Endodermal cell (in vitro differentiated cells): Measurements from ENCODE around the gene CWH43. TPM values are rescaled to one million over a fixed set of nuclear protein-coding genes. Genes with fewer than 3 reads are reported as not detected.

Experiments
- DNase-seq: peaks from one replicate; pipeline ENCODE4 v3.0.0-alpha.2; 2017
- H3K27ac ChIP-seq: 2 replicates; pipeline ENCODE4 v1.5.1; 2013; ENCODE audit warnings: mild to moderate bottlenecking, low read depth, low read length, moderate library complexity
- H3K27me3 ChIP-seq: 2 replicates; pipeline ENCODE4 v1.6.1; 2013; ENCODE audit warnings: mild to moderate bottlenecking, low read length, moderate library complexity; ENCODE audit not compliant: insufficient read depth, control insufficient read depth, poor library complexity, severe bottlenecking
- H3K36me3 ChIP-seq: 2 replicates; pipeline ENCODE4 v1.7.0; 2013; ENCODE audit warnings: mild to moderate bottlenecking, low read length, moderate library complexity; ENCODE audit not compliant: control insufficient read depth, insufficient read depth
- H3K4me1 ChIP-seq: one replicate; pipeline ENCODE4 v1.7.0; 2013; ENCODE audit warnings: low read length; ENCODE audit not compliant: control insufficient read depth, insufficient read depth
- H3K4me3 ChIP-seq: 2 replicates; pipeline ENCODE4 v1.5.1; 2013; ENCODE audit warnings: mild to moderate bottlenecking, low read length, moderate library complexity
- H3K9ac ChIP-seq: 2 replicates; pipeline ENCODE4 v1.6.1; 2013; ENCODE audit warnings: mild to moderate bottlenecking, low read length, moderate library complexity; ENCODE audit not compliant: poor library complexity, severe bottlenecking; ENCODE audit errors: extremely low read depth
- H3K9me3 ChIP-seq: 2 replicates; pipeline ENCODE4 v1.6.1; 2013; ENCODE audit warnings: mild to moderate bottlenecking, low read length, moderate library complexity; ENCODE audit not compliant: control insufficient read depth
- H3K27ac Mint-ChIP-seq: 2 replicates; pipeline ENCODE4 v1.8.0; 2020; ENCODE audit warnings: mixed read lengths
- H3K27me3 Mint-ChIP-seq: 2 replicates; pipeline ENCODE4 v1.8.0; 2021; ENCODE audit warnings: mild to moderate bottlenecking, mixed read lengths; ENCODE audit not compliant: insufficient read depth
- H3K36me3 Mint-ChIP-seq: 2 replicates; pipeline ENCODE4 v1.8.0; 2020; ENCODE audit warnings: low read depth, mixed read lengths
- H3K4me1 Mint-ChIP-seq: 2 replicates; pipeline ENCODE4 v1.8.0; 2020; ENCODE audit warnings: mixed read lengths
- H3K4me3 Mint-ChIP-seq: 2 replicates; pipeline ENCODE4 v1.8.0; 2020; ENCODE audit warnings: mild to moderate bottlenecking, moderate library complexity, mixed read lengths
- H3K9me3 Mint-ChIP-seq: 2 replicates; pipeline ENCODE4 v1.8.0; 2020; ENCODE audit warnings: mild to moderate bottlenecking, mixed read lengths
- CTCF ChIP-seq: fragments of 200-600 bp; sonication (generic); conservative IDR thresholded peaks from 2 replicates; pipeline ENCODE4 v1.5.0; 2021; ENCODE audit warnings: antibody characterized with exemption, mild to moderate bottlenecking
- WGBS, 2 experiments: methylation state at CpG; one replicate each; pipeline versions ENCODE4 v1.1.5 to v1.1.7; 2013; ENCODE audit warnings: missing lambda C conversion rate in 2 of 2, mixed read lengths in 1 of 2; ENCODE audit not compliant: insufficient coverage in 1 of 2, insufficient read length in 1 of 2; 5-methylcytosine and 5-hydroxymethylcytosine counted together
- total RNA-seq, 2 donors: library from RNA; stranded (reverse); fragmentation: NEBNext Ultra II Directional in 1 of 2; extraction: Animal tissue kit (Norgen Biotek cat#: 25700) in 1 of 2; gene quantifications; 2 replicates in 1 of 2; 3 replicates in 1 of 2; pipeline ENCODE4 v1.2.1, GENCODE V29; 2021

CWH43 gene
- total RNA-seq, 2 donors from 2014 or later: not detected

DNA sequence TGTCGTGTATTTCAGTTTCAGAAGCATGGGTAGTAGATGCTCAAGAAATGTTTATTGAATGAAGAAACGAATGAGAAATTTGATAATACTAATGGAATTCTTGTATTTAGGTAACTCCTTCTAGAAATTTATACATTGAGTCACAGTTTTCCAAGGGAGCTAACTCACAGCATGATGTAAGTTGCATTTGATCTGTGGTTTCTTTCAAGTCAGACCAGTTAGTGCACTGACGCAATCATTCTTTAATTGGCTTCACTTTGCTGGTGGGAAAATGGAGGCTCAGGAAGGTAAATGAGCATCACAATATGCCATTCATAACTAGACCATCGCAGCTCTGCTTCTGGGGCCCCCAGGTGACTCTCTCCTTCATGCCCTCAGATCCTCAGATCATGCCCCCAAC lies 17.3 kb upstream of the CWH43 start:
- TF ChIP-seq CTCF: no peak
- H3K9me3 ChIP-seq: no peaks in the 10 kb centered on the region
- H3K27ac ChIP-seq: no peak overlapping the region
- H3K4me3 ChIP-seq: no peak overlapping the region
- WGBS, 2 experiments: 80 to 87% methylated on average over 2 to 4 of the region's 4 CpGs
- no peak overlapping the region for H3K9ac ChIP-seq
- DNase-seq: no peak
- Mint-ChIP-seq H3K36me3 (no peaks in the 10 kb centered on the region), H3K9me3 (no peaks in the 10 kb centered on the region), H3K4me3 (no peak overlapping the region), H3K27ac (no peak overlapping the region), H3K4me1 (peaks cover 6% of the 10 kb centered on the region), H3K27me3 (peaks cover 23% of the 10 kb centered on the region)
- H3K36me3 ChIP-seq: no peaks in the 10 kb centered on the region
- H3K27me3 ChIP-seq: peaks cover 6% of the 10 kb centered on the region
- no peaks in the 10 kb centered on the region for H3K4me1 ChIP-seq

DNA sequence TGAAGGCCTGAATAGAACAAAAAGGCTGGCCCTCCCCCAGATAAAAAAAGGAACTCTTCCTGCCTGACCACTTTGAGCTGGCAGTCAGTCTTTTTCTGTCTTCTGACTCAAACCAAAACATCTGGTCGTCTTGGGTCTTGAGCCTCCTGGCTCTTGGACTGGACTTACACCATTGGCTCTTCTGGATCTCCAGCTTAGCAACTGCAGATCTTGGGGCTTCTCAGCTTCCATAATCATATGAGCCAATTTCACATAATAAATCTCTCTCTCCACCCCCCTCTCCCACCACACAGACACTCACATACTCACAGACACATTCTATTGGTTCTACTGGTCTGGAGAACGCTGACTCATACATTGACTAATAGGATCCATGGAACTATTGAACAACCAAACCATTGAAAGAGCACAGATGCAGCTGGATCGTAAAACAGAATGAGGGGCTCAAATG lies 15.6 kb upstream of the CWH43 start:
- TF ChIP-seq CTCF: no peak
- WGBS, 2 experiments: 79 to 87% methylated on average over 3 of the region's 3 CpGs
- no peaks in the 10 kb centered on the region for H3K9me3 ChIP-seq
- H3K9ac ChIP-seq: no peak overlapping the region
- DNase-seq: no peak
- Mint-ChIP-seq H3K27ac (no peak overlapping the region), H3K27me3 (peaks cover 36% of the 10 kb centered on the region), H3K9me3 (no peaks in the 10 kb centered on the region), H3K4me3 (no peak overlapping the region), H3K36me3 (no peaks in the 10 kb centered on the region), H3K4me1 (peaks cover 6% of the 10 kb centered on the region)
- no peaks in the 10 kb centered on the region for H3K4me1 ChIP-seq
- H3K27me3 ChIP-seq: peaks cover 21% of the 10 kb centered on the region
- H3K4me3 ChIP-seq: no peak overlapping the region
- H3K27ac ChIP-seq: no peak overlapping the region
- H3K36me3 ChIP-seq: no peaks in the 10 kb centered on the region

- H3K27ac ChIP-seq: no peak overlapping the region
- Mint-ChIP-seq H3K9me3 (no peaks in the 10 kb centered on the region), H3K27ac (no peak overlapping the region), H3K4me3 (no peak overlapping the region), H3K27me3 (peaks cover 34% of the 10 kb centered on the region), H3K4me1 (no peaks in the 10 kb centered on the region), H3K36me3 (no peaks in the 10 kb centered on the region)
- no peaks in the 10 kb centered on the region for H3K4me1 ChIP-seq
- no peak for DNase-seq
- TF ChIP-seq CTCF: no peak
- H3K9me3 ChIP-seq: no peaks in the 10 kb centered on the region
- H3K27me3 ChIP-seq: peaks cover 31% of the 10 kb centered on the region
- WGBS, 2 experiments: 69 to 77% methylated on average over 1 to 2 of the region's 2 CpGs
- H3K4me3 ChIP-seq: no peak overlapping the region
- no peaks in the 10 kb centered on the region for H3K36me3 ChIP-seq
- H3K9ac ChIP-seq: no peak overlapping the region
These were observed 11.0 kb upstream of the CWH43 start for GRCh38 chr4:48974979-48975640.
